HL-60 (cell line): Measurements from ENCODE around the gene RSPH3.

ENCODE experiments used
- GABPA ChIP-seq: IDR thresholded peaks from 2 replicates; pipeline ENCODE4 v1.6.1; 2012; ENCODE audit warnings: low read depth
- POLR2AphosphoS5 ChIP-seq: IDR thresholded peaks from 2 replicates; pipeline ENCODE4 v1.6.1; 2012; ENCODE audit warnings: low read depth
- TF ChIP-seq, protein P1 (sequence below): IDR thresholded peaks from one replicate; pipeline ENCODE4 v1.5.1; 2011; ENCODE audit warnings: low read length, control low read depth, inconsistent platforms; ENCODE audit not compliant: insufficient read depth
- TF ChIP-seq, protein P2 (sequence below): IDR thresholded peaks from 2 replicates; pipeline ENCODE4 v1.6.1; 2012; ENCODE audit warnings: low read depth; ENCODE audit not compliant: insufficient replicate concordance

DNA sequence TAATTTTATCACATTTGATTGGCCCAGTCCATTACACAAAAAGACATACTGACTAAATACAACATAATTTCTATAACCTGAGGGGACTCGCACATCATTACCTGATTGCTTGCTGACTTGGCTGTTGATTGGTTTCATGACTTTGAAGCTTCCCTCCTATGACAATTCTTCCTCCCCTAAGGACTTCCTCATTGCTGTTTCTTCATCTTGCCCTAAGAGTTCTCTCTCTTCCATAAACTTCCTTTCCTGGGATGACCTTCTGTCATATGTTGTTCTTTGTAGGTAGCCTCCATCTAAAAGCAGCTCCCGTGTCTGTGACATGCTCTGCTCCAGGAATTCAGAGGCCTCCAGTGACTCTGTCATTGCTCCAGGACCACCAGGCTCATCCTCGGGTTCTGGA, 22.6 kb downstream of the RSPH3 start:
- TF ChIP-seq POLR2AphosphoS5, result no peak
- TF ChIP-seq, protein P1, sequence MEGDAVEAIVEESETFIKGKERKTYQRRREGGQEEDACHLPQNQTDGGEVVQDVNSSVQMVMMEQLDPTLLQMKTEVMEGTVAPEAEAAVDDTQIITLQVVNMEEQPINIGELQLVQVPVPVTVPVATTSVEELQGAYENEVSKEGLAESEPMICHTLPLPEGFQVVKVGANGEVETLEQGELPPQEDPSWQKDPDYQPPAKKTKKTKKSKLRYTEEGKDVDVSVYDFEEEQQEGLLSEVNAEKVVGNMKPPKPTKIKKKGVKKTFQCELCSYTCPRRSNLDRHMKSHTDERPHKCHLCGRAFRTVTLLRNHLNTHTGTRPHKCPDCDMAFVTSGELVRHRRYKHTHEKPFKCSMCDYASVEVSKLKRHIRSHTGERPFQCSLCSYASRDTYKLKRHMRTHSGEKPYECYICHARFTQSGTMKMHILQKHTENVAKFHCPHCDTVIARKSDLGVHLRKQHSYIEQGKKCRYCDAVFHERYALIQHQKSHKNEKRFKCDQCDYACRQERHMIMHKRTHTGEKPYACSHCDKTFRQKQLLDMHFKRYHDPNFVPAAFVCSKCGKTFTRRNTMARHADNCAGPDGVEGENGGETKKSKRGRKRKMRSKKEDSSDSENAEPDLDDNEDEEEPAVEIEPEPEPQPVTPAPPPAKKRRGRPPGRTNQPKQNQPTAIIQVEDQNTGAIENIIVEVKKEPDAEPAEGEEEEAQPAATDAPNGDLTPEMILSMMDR, result no peak
- TF ChIP-seq, protein P2, sequence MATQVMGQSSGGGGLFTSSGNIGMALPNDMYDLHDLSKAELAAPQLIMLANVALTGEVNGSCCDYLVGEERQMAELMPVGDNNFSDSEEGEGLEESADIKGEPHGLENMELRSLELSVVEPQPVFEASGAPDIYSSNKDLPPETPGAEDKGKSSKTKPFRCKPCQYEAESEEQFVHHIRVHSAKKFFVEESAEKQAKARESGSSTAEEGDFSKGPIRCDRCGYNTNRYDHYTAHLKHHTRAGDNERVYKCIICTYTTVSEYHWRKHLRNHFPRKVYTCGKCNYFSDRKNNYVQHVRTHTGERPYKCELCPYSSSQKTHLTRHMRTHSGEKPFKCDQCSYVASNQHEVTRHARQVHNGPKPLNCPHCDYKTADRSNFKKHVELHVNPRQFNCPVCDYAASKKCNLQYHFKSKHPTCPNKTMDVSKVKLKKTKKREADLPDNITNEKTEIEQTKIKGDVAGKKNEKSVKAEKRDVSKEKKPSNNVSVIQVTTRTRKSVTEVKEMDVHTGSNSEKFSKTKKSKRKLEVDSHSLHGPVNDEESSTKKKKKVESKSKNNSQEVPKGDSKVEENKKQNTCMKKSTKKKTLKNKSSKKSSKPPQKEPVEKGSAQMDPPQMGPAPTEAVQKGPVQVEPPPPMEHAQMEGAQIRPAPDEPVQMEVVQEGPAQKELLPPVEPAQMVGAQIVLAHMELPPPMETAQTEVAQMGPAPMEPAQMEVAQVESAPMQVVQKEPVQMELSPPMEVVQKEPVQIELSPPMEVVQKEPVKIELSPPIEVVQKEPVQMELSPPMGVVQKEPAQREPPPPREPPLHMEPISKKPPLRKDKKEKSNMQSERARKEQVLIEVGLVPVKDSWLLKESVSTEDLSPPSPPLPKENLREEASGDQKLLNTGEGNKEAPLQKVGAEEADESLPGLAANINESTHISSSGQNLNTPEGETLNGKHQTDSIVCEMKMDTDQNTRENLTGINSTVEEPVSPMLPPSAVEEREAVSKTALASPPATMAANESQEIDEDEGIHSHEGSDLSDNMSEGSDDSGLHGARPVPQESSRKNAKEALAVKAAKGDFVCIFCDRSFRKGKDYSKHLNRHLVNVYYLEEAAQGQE, result no peak
- no peak for TF ChIP-seq GABPA
